ENCODE measurements around the gene IL25.

- TF ChIP-seq CTCF (IDR thresholded peaks at IDR 0.05): no peak
- TF ChIP-seq POLR2A (IDR thresholded peaks at IDR 0.05): no peak
Measured at GRCh38 chr14:23366426-23366921, 6.1 kb upstream of the IL25 start.

Measured in ovary (tissue), 3 donors.